Progenitor cell of endocrine pancreas (in vitro differentiated cells): ENCODE results near the gene KCNIP4. TPM values are rescaled to one million over a fixed set of nuclear protein-coding genes. Genes with fewer than 3 reads are reported as not detected.

Source experiments
- DNase-seq: peaks from one replicate; pipeline ENCODE4 v3.0.0; 2021; ENCODE audit warnings: low spot score; ENCODE audit not compliant: unreplicated experiment
- H3K27ac Mint-ChIP-seq: 2 replicates; pipeline ENCODE4 v1.8.0; 2021; ENCODE audit warnings: mild to moderate bottlenecking, moderate library complexity, mixed read lengths
- H3K27me3 Mint-ChIP-seq: 2 replicates; pipeline ENCODE4 v1.8.0; 2021; ENCODE audit warnings: mixed read lengths
- H3K36me3 Mint-ChIP-seq: 2 replicates; pipeline ENCODE4 v1.8.0; 2022; ENCODE audit warnings: mixed read lengths; ENCODE audit not compliant: insufficient read depth
- H3K4me1 Mint-ChIP-seq: 2 replicates; pipeline ENCODE4 v1.8.0; 2021; ENCODE audit warnings: low read depth, mixed read lengths
- H3K4me3 Mint-ChIP-seq: 2 replicates; pipeline ENCODE4 v1.8.0; 2021; ENCODE audit warnings: low read depth, mild to moderate bottlenecking, moderate library complexity, mixed read lengths
- H3K9me3 Mint-ChIP-seq: 2 replicates; pipeline ENCODE4 v1.8.0; 2021; ENCODE audit warnings: low read depth, mixed read lengths
- CTCF ChIP-seq: fragments of 200-600 bp; sonication (generic); IDR thresholded peaks from one replicate; pipeline ENCODE4 v1.5.0; 2021; ENCODE audit warnings: antibody characterized with exemption, mild to moderate bottlenecking; ENCODE audit not compliant: unreplicated experiment
- total RNA-seq: library from RNA; stranded (reverse); gene quantifications from 2 replicates; pipeline ENCODE4 v1.2.1, GENCODE V29; 2021

Gene KCNIP4
- total RNA-seq, 1 donor from 2014 or later: 0.43 TPM

GRCh38 chr4:21695141-21695540 lies 253.4 kb downstream of the KCNIP4 start:
- H3K4me3 Mint-ChIP-seq: no peak overlapping the region
- H3K4me1 Mint-ChIP-seq: peaks cover 10% of the 10 kb centered on the region
- no peak overlapping the region for H3K27ac Mint-ChIP-seq
- H3K27me3 Mint-ChIP-seq: peaks cover 21% of the 10 kb centered on the region
- H3K36me3 Mint-ChIP-seq: no peaks in the 10 kb centered on the region
- no peak for TF ChIP-seq CTCF
- peaks cover 4% of the 10 kb centered on the region for H3K9me3 Mint-ChIP-seq
- DNase-seq: no peak

DNA sequence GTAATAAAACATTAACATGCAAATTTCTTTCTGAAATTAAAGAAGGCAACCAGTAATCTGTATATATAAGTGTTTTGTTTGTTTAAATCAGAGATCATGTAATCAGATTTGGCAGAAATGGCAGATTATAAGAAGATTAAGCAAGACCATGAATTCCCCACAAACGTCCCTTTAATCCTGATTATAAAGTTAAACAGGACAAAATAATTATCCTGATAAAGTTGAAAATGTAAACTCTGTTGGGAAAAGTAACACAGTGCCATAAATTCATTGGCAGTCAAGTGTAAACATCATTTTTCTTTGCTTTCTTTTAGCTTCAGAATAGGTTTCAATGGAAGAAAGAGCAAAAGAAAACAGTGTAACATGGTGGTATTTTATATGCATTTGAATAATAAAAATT lies 256.3 kb downstream of the KCNIP4 start:
- Mint-ChIP-seq H3K4me1 (peaks cover 4% of the 10 kb centered on the region), H3K9me3 (peaks cover 4% of the 10 kb centered on the region), H3K4me3 (no peak overlapping the region), H3K27ac (no peak overlapping the region), H3K27me3 (peaks cover 7% of the 10 kb centered on the region), H3K36me3 (no peaks in the 10 kb centered on the region)
- no peak for TF ChIP-seq CTCF
- DNase-seq: no peak

DNA sequence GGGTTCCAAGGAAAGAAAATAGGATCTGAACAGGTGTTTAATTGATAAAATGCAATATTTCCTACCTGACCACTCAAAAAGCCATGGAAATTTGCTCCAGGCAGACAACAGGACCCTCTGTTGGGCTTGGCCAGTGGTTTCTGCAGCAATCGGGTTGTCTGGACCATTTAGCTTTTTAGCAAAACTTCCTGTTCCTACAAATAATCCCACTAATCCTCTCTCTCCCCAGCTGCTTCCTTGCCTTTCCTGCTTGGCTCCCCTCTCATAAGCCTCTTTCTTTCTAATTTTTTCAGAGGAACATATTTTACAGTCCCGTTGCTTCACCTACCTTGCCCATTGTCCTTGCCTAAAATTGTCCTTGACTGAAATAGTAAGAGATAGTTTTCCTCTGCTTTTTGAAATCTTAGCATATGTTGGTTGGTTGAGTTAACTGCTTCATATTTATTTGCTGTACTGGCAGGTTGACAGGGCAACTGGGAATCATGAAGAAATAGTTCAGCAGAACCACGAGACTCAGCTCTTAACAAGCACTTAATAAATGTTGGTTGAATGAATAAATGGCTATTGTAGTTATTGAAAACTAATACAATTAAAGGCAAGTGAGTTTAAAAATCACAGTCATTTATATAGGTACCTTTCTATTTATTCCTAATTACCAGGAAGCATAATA lies 259.8 kb downstream of the KCNIP4 start:
- H3K4me3 Mint-ChIP-seq: no peak overlapping the region
- peaks cover 4% of the 10 kb centered on the region for H3K4me1 Mint-ChIP-seq
- H3K27me3 Mint-ChIP-seq: no peaks in the 10 kb centered on the region
- no peak for TF ChIP-seq CTCF
- no peak overlapping the region for H3K27ac Mint-ChIP-seq
- peaks cover 4% of the 10 kb centered on the region for H3K9me3 Mint-ChIP-seq
- H3K36me3 Mint-ChIP-seq: no peaks in the 10 kb centered on the region
- DNase-seq: no peak

DNA sequence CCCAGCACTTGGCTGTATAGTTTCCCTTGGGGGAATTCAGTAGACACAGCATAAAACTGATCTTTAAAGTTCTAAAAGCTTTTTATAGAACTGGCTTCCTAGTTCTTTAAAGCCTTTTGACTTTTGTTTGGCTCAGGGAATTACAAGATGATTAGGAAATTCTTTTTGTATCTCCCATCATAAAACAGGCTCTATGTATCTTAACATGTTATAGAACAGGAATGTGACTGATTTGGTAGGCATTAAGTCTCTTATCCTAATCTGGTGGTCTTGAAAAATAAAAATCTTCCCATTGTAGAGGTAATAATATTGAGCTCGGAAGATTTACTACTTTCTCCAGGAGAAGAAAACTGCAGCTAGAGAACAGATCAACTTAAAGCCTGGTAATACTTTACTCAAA lies 262.7 kb downstream of the KCNIP4 start:
- H3K4me1 Mint-ChIP-seq: no peaks in the 10 kb centered on the region
- H3K9me3 Mint-ChIP-seq: peaks cover 4% of the 10 kb centered on the region
- no peaks in the 10 kb centered on the region for H3K27me3 Mint-ChIP-seq
- no peak for DNase-seq
- no peak overlapping the region for H3K27ac Mint-ChIP-seq
- no peaks in the 10 kb centered on the region for H3K36me3 Mint-ChIP-seq
- no peak overlapping the region for H3K4me3 Mint-ChIP-seq
- no peak for TF ChIP-seq CTCF

DNA sequence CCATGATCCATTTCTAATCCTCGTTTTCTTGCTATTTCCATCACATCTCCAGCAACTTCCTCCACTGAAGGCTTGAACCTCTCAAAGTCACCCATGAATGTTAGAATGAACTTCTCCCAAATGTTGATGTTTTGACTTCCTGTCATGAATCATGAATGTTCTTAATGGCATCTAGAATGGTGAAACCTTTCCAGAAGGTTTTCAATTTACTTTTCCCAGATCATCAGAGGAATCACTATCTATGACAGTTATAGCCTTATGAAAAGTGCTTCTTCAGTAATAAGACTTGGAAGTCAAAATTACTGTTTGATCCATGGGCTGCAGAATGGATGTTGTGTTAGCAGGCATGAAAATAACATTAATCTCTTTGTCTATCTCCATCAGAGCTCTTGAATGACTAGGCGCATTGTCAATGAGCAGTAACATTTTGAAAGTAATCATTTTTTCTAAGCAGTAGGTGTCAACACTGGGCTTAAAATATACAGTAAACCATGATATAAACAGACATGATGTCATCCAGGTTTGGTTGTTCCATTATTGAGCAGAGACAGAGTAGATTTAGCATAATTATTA lies 268.2 kb downstream of the KCNIP4 start:
- TF ChIP-seq CTCF: no peak
- Mint-ChIP-seq H3K36me3 (no peaks in the 10 kb centered on the region), H3K4me1 (no peaks in the 10 kb centered on the region), H3K27me3 (no peaks in the 10 kb centered on the region), H3K27ac (no peak overlapping the region), H3K4me3 (no peak overlapping the region), H3K9me3 (no peaks in the 10 kb centered on the region)
- DNase-seq: no peak
